ENCODE data around the gene NBEAL1. TPM values are rescaled to one million over a fixed set of nuclear protein-coding genes. Genes with fewer than 3 reads are reported as not detected.
"Not testable (repeated sequence)": the region's sequence is repeated elsewhere in the genome, so short reads cannot be mapped to it uniquely, and the experiment has no call there.

NBEAL1 gene
- total and polyA plus RNA-seq, 10 donors: 3.5 to 34.3 (median 24.2) TPM

- no peak overlapping the region for H3K4me3 ChIP-seq
- peaks cover 0 to 100% (median 72%) of the 10 kb centered on the region in 6 donors for H3K36me3 ChIP-seq
- H3K9me3 ChIP-seq: peaks cover 0 to 11% (median 4%) of the 10 kb centered on the region in 8 donors
- WGBS, 5 donors: 74 to 93% (median 84%) methylated on average over 13 of the region's 13 CpGs
- no peak overlapping the region for H3K27ac ChIP-seq
- no peaks in the 10 kb centered on the region for H3K27me3 ChIP-seq (replicated peaks in 1 of 7)
- TF ChIP-seq POLR2A (IDR thresholded peaks at IDR 0.05) (no peak), POLR2AphosphoS5 (IDR thresholded peaks at IDR 0.05) (no peak), CTCF (IDR thresholded peaks at IDR 0.05 in 8 of 11, conservative IDR thresholded peaks at IDR 0.05 in 3 of 11) (no peak)
- DNase-seq: no peak
- intact Hi-C loops (cut with DNase I; ENCODE audit: low total_unique reads): no loop called here
- H3K4me1 ChIP-seq: no peaks in the 10 kb centered on the region
Observed at GRCh38 chr2:203252818-203253217, 238.1 kb downstream of the NBEAL1 start.

GRCh38 chr2:203253422-203254095, 238.9 kb downstream of the NBEAL1 start:
- DNase-seq; H3K4me1 ChIP-seq; H3K27ac ChIP-seq; intact Hi-C loops (cut with DNase I; ENCODE audit: low total_unique reads); H3K27me3 ChIP-seq (replicated peaks in 1 of 7); H3K4me3 ChIP-seq: not testable (repeated sequence)
- H3K36me3 ChIP-seq: peaks cover 0 to 100% (median 70%) of the 10 kb centered on the region in 6 donors
- 75 to 85% (median 78%) methylated on average over 10 of the region's 10 CpGs for whole genome bisulfite sequencing, 5 donors
- peaks cover 0 to 11% (median 4%) of the 10 kb centered on the region in 8 donors for H3K9me3 ChIP-seq

- Histone ChIP-seq H3K27me3 (replicated peaks in 1 of 7) (no peaks in the 10 kb centered on the region), H3K36me3 (peaks cover 0 to 100% (median 58%) of the 10 kb centered on the region in 6 donors), H3K27ac (no peak overlapping the region), H3K4me3 (no peak overlapping the region), H3K4me1 (no peaks in the 10 kb centered on the region), H3K9me3 (no peaks in the 10 kb centered on the region)
- TF ChIP-seq CTCF (IDR thresholded peaks at IDR 0.05 in 8 of 11, conservative IDR thresholded peaks at IDR 0.05 in 3 of 11) (no peak), POLR2A (IDR thresholded peaks at IDR 0.05) (no peak), POLR2AphosphoS5 (IDR thresholded peaks at IDR 0.05) (no peak)
- intact Hi-C loops (cut with DNase I; ENCODE audit: low total_unique reads): no loop called here
- 93 to 97% (median 96%) methylated on average over 3 of the region's 3 CpGs for WGBS, 5 donors
- DNase-seq: no peak
Observed at GRCh38 chr2:203261326-203262159, 246.9 kb downstream of the NBEAL1 start.

Small RNA genes within 50 kb of the gene (small RNA-seq; reads per million reads assigned to genes)
- gene AC010900.2: 0 reads per million in 4 donors
- 0 reads per million in 4 donors for gene RF00408
- gene RN7SL670P: 0 reads per million in 4 donors

Other genes with a start within 250 kb of the NBEAL1 start
- 1 to 10 TPM; 1.2 to 6.7 (median 3.5) TPM for gene ICA1L, start 143.1 kb upstream of the NBEAL1 start, total RNA-seq
- 1 to 10 TPM in 2 of 3 donors, under 1 TPM in 1; 0.67 to 1.2 (median 1.0) TPM for gene ICA1L, start 143.1 kb upstream of the NBEAL1 start, polyA plus RNA-seq
- gene WDR12, start 103.2 kb upstream of the NBEAL1 start, total RNA-seq: 10 to 100 TPM; 17.9 to 33.1 (median 21.9) TPM
- 10 to 100 TPM; 17.2 to 18.0 (median 17.7) TPM for gene WDR12, start 103.2 kb upstream of the NBEAL1 start, polyA plus RNA-seq
- 10 to 100 TPM in 6 of 7 donors, 1 to 10 TPM in 1; 9.6 to 21.7 (median 16.7) TPM for gene CARF, start 102.6 kb upstream of the NBEAL1 start, total RNA-seq
- 1 to 10 TPM; 2.9 to 3.2 (median 3.0) TPM for gene CARF, start 102.6 kb upstream of the NBEAL1 start, polyA plus RNA-seq
- 10 to 100 TPM; 23.3 to 32.2 (median 28.1) TPM for gene CYP20A1, start 224.1 kb downstream of the NBEAL1 start, total RNA-seq
- 1 to 10 TPM; 6.5 to 9.7 (median 7.2) TPM for gene CYP20A1, start 224.1 kb downstream of the NBEAL1 start, polyA plus RNA-seq

Measured in spleen (tissue), 11 donors.